D721Med (cell line): ENCODE results near the gene HDAC8.
A peak's percentile ranks its signal among the peaks of the same experiment; 100 is the strongest.
"Not testable (repeated sequence)": the region's sequence is repeated elsewhere in the genome, so short reads cannot be mapped to it uniquely, and the experiment has no call there.

Experiments used
- DNase-seq: peaks from one replicate; pipeline ENCODE4 v3.0.0; 2011; ENCODE audit warnings: low spot score; ENCODE audit not compliant: insufficient read length
- FAIRE-seq: peaks from 2 replicates; lab custom pipeline; 2011; peaks lifted over from hg19 to GRCh38; lab: Jason Lieb, UNC
- TF ChIP-seq, protein P1 (sequence below): IDR thresholded peaks from 2 replicates; pipeline ENCODE4 v1.5.1; 2012; ENCODE audit warnings: mild to moderate bottlenecking, control low read depth; ENCODE audit not compliant: insufficient read depth; ENCODE audit errors: missing control alignments

Gene HDAC8

DNA sequence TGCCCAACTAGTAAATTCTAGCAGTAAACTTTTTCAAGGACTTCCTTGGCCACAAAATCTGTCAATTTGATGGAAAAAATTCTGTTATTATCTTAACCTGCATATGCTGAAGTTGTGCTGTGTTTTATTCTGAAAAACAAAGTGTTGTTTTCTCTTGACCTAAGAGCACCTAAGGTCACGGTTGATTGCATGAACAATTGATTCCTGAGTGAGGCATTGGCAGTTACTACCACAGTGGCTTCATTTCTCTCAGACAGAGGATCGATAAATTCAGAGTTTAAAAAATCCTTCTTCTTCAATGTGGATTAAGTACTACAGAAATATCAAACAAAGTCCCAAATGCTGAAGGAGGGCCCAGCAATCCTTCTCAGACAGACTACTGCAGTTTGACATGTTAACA is 6.2 kb downstream of the HDAC8 start:
- no peak for DNase-seq
- TF ChIP-seq, protein P1, sequence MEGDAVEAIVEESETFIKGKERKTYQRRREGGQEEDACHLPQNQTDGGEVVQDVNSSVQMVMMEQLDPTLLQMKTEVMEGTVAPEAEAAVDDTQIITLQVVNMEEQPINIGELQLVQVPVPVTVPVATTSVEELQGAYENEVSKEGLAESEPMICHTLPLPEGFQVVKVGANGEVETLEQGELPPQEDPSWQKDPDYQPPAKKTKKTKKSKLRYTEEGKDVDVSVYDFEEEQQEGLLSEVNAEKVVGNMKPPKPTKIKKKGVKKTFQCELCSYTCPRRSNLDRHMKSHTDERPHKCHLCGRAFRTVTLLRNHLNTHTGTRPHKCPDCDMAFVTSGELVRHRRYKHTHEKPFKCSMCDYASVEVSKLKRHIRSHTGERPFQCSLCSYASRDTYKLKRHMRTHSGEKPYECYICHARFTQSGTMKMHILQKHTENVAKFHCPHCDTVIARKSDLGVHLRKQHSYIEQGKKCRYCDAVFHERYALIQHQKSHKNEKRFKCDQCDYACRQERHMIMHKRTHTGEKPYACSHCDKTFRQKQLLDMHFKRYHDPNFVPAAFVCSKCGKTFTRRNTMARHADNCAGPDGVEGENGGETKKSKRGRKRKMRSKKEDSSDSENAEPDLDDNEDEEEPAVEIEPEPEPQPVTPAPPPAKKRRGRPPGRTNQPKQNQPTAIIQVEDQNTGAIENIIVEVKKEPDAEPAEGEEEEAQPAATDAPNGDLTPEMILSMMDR, result no peak
- FAIRE-seq, result no peak

DNA sequence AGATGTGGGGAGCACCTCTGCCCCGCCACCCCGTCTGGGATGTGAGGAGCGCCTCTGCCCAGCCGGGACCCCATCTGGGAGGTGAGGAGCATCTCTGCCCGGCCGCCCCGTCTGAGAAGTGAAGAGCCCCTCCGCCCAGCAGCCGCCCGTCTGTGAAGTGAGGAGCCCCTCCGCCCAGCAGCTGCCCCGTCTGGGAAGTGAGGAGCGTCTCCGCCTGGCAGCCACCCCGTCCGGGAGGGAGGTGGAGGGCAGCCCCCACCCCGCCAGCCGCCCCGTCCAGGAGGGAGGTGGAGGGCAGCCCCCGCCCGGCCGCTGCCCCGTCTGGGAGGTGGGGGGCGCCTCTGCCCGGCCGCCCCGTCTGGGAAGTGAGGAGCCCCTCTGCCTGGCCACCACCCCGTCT is 13.0 kb downstream of the HDAC8 start:
- not testable (repeated sequence) for FAIRE-seq, DNase-seq

- TF ChIP-seq, protein P1, result no peak
- DNase-seq (no peak), FAIRE-seq (no peak)
These were observed 18.0 kb downstream of the HDAC8 start for GRCh38 chrX:72554448-72555140.

DNA sequence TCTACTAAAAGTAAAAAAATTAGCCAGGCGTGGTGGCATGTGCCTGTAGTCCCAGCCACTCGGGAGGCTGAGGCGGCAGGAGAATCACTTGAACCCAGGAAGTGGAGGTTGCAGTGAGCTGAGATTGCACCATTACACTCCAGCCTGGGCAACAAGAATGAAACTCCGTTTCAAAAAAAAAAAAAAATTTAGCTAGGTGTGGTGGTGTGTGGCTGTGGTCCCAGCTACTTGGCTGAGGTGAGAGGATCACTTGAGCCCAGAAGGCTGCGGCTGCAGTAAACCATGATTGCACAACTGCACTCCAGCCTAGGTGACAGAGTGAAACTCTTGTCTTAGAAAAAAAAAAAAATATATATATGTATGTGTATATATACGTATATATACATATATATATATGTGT is 20.2 kb downstream of the HDAC8 start:
- FAIRE-seq, DNase-seq: not testable (repeated sequence)

DNA sequence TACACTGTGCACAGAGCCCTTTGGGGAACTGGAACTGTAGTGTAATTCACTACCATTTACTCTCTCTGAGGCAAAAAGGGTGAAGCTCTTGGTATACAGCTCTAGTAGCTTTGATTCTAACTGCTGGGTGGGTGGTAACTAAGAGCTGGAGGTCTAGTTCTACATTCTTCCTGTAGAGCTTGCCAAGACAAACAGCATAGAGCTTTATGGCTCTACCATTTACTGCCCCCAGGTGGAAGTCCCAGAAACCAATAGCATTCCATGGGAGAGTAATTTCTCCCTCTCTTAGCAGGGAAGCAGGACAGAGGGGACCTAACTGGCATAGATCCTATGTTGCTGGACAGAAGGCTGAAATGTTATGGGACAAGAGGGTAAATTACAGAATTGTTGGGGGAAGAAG is 26.7 kb downstream of the HDAC8 start:
- TF ChIP-seq, protein P1, result peak; percentile 15
- FAIRE-seq, result no peak
- no peak for DNase-seq

- TF ChIP-seq, protein P1, result peak; percentile 26
- FAIRE-seq (peak; percentile 95), DNase-seq (no peak)
These were observed 32.3 kb downstream of the HDAC8 start for GRCh38 chrX:72540318-72540717.

DNA sequence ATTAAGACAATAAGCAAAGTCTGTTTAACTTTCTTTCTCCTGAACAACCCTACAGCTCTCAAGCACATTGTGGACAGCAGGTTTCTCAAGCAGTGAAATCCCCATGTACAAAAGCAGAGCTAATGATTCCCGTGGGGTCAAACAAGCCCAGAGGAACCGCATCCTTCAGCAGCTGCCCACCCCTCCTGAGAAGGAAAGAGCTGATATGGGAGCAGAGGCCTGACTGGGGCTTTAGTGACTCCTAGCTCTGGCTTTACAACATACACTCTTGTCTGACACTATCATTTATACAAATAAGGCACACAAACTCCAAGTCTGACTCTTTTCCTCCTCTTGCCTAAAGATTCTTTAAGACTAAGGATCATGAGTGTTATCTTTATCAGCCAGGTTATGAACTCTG is 32.8 kb downstream of the HDAC8 start:
- DNase-seq (no peak), FAIRE-seq (peak; percentile 16)

DNA sequence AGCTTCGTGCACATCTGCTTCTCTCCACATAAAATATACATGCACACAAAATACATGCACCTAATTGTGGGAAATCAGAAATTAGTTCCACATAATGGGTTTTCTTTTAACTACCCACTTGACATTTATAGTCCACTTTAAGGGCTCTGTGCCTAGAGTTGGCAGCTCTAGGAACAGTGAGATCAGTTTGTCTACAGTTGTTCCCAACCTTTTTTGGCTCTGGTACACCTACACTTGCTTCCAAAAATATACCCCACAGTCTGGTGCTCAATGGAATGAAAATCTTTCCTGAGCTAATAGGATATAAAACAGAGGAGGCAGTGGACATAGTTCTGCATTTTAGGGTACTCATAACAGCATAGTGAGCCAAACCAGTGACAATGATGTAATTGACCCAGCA is 36.1 kb downstream of the HDAC8 start:
- DNase-seq (no peak), FAIRE-seq (no peak)
- TF ChIP-seq, protein P1, result no peak

More for the DNA sequence above, 32.8 kb downstream of the HDAC8 start:
- TF ChIP-seq, protein P1, result no peak
